ENCODE measurements around the gene ARHGEF19.
"Not testable (repeated sequence)": the region's sequence is repeated elsewhere in the genome, so short reads cannot be mapped to it uniquely, and the experiment has no call there.

ARHGEF19 gene

DNA sequence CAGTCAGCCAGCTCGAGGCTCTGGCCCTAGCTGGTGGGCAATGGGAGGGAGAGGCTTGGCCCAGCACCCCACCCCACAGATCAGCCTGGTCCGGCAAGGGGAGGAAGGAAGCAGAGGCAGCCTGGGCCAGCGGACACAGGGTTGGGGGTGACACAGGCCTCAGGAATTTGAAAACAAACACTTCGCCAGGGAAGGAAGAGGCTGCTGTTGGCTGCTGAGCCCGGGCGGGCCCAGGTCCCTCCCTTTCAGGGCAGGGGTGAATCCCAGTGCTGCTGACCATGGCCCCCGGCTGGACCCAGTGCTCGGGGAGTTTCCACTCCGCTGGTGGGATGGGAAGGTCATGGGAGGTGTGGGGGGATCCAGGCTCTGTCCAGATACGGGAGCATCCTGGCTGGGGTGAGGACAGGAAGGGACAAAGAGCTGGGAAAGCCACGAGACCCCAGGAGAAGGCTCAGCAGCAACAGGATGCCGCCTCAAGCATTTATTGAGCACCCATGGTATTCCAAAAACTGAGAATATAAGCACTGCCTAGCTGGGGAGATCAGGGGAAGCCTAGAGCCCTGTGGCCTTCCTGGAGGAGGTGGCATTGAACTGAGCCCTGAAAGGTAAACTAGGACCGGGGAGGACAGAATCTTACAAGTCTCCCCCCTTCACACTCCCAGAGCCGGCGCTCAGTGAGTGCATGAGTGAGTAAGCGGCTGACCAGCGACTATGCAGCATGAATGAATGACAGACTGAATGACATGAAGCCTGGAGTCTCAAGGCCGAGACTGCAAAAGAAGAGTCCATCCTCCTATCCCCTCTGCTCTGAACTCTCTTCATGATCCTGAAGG is 30.3 kb downstream of the ARHGEF19 start:
- DNase-seq (ENCODE audit: low spot score), result peak; percentile 89

- peak; percentile 22 for DNase-seq (ENCODE audit: low spot score)
Measured at GRCh38 chr1:16180291-16180824, 32.1 kb downstream of the ARHGEF19 start.

DNA sequence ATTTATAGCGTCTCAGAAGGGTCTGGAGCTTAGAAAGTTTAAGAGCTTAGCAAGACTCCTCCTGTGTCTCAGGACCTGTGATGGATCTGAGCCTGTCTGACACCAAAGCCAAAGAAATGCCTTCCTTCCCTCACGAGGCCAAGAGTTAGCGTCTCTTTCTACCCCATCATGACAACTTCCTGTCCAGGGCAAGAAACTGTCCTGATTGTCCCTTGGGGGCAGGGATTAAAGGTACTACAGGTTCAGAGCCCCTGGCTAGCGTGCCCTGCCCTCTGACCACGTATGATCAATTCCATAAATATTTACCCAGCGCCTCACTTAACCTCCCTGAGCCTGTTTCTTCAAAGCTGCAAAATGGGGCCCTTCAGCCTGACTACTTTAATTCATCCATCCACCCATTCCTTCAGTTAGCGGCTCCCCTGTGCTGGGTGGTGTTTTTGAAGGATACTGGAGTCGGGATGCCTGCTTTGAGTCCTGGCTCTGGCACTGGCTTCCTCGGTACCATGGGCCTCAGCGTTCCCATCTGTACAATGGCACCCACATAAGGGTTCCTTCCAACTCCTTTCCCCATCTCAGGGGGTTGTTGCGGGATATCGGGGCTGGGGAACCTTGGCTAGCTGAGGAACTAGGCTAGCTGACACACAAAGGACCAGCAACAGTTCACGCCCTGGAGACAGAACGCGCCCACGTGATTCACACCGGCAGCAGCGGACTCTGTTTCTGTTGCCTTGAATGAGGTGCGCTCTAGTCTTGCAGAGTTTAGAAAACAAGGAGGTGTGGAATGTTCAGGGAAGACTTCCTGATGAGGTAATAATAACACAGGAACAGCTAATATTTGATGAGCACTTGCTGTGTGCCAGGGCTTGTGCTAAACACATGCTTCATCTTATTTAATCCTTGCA is 33.6 kb downstream of the ARHGEF19 start:
- no peak for DNase-seq (ENCODE audit: low spot score)

DNA sequence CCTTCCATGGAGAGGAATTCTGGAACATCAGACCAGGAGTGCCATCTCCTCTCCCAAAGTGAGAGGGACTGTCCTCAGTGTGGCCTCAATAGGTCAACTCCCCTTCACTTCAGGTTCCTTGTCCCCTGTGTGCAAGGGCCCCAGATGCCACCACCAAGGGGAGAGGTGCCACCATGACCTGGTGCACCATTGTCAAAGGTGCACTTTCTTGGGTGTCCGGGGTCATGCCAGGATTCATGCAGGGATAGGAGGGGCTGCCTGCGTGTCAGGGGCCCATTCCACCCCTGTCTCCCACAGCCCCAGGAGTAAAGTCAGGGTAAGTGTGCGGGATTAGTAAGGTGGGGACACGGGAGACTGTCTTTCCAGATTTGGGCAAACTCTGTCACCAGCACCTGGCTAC is 35.1 kb downstream of the ARHGEF19 start:
- no peak for DNase-seq (ENCODE audit: low spot score)

GRCh38 chr1:16176653-16177052 is 35.8 kb downstream of the ARHGEF19 start:
- DNase-seq (ENCODE audit: low spot score), result no peak

- DNase-seq (ENCODE audit: low spot score), result peak; percentile 92
Measured at GRCh38 chr1:16175610-16176553, 36.6 kb downstream of the ARHGEF19 start.

- no peak for DNase-seq (ENCODE audit: low spot score)
Measured at GRCh38 chr1:16174886-16175598, 37.4 kb downstream of the ARHGEF19 start.

GRCh38 chr1:16174261-16174868 is 38.1 kb downstream of the ARHGEF19 start:
- no peak for DNase-seq (ENCODE audit: low spot score)

GRCh38 chr1:16173447-16174260 is 38.8 kb downstream of the ARHGEF19 start:
- peak; percentile 75 for DNase-seq (ENCODE audit: low spot score)

- no peak for DNase-seq (ENCODE audit: low spot score)
Measured at GRCh38 chr1:16172964-16173446, 39.4 kb downstream of the ARHGEF19 start.

- no peak for DNase-seq (ENCODE audit: low spot score)
Measured at GRCh38 chr1:16172218-16172830, 40.1 kb downstream of the ARHGEF19 start.

- DNase-seq (ENCODE audit: low spot score), result no peak
Measured at GRCh38 chr1:16171314-16172151, 40.9 kb downstream of the ARHGEF19 start.

DNA sequence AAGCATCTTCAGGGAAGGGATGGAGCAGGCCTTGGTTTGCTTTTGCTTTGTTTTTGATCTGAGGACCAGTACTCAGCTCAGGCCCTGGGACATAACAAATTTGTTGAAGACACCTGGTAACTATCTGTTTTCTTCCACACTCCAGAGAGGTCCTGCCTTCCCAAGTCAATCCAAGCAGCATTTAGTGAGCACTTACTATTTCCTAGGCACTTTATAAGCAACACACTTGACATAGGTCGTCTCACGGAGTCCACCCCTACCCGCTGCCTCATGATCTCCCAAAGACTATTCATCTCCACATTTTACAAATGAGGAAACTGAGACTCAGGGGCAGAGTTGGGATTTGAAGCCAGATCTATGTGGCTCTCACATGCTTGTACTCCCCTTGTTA is 42.2 kb downstream of the ARHGEF19 start:
- DNase-seq (ENCODE audit: low spot score), result no peak

- DNase-seq (ENCODE audit: low spot score), result no peak
Measured at GRCh38 chr1:16168622-16169360, 43.7 kb downstream of the ARHGEF19 start.

- DNase-seq (ENCODE audit: low spot score), result not testable (repeated sequence)
Measured at GRCh38 chr1:16168144-16168495, 44.3 kb downstream of the ARHGEF19 start.

DNA sequence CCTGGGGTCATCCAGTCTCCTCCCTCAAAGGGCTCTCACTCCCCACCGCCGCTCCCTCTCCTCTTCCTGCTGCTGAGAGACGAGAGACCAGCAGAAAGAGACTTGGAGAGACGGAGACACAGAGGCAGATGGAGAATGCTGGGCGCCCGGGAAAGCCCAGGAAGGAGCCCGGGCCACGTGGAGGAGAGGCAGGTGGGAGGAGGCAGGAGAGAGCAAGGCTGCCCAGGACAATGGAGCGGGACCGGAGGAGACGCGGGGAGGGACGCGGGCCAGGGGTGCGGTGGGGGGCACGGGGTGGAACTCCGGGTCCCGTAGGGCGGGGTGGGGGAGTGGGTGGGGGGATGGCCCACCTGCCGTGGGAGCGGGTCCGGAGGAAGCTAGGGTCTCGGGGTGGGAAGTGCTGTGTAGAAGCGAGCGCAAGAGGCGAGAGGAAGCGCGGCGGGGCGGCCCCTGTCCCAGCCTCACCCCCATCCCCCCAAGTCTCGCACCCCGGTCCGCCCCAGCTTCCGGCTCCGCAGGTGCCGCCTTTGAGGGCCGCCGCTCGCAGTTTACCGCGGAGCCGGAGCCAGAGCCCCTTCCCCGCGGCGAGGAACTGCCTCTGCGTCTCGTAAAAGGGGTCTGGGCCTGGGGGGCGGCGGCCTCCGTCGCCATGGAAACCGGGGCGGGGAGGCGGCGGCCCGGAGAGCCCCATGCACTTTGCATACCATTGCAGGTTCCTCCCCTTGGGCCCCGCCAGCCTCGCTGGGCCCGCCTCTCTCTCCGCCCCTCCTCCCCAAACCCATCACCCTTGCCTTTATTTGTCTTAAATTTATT is 44.9 kb downstream of the ARHGEF19 start:
- DNase-seq (ENCODE audit: low spot score), result peak; percentile 46

GRCh38 chr1:16166117-16166516 is 46.3 kb downstream of the ARHGEF19 start:
- no peak for DNase-seq (ENCODE audit: low spot score)
